NCI-H226 (cell line): Measurements from ENCODE around the gene ANXA2R.
A peak's percentile ranks its signal among the peaks of the same experiment; 100 is the strongest.

ENCODE experiments used
- DNase-seq: peaks from one replicate; pipeline ENCODE4 v3.0.0-alpha.2; 2015

ANXA2R gene

DNA sequence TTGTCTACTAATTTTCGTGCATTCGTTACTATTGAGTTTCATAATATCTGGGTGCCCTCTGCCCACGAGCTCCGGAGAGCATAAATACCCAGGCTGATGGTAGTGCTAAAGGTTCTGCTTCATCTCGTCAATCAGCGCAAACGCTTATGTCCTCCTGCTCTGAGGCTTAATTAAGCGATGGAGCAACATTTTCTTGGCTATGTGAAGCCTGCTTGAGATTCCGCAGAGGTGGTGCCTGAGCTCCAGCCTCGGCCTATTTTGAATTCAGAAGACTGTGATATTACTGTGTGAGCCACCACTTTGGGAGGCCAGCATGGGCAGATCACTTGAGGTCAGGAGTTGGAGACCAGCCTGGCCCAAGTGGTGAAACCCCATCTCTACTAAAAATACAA is 44.8 kb downstream of the ANXA2R start:
- DNase-seq, result no peak

DNA sequence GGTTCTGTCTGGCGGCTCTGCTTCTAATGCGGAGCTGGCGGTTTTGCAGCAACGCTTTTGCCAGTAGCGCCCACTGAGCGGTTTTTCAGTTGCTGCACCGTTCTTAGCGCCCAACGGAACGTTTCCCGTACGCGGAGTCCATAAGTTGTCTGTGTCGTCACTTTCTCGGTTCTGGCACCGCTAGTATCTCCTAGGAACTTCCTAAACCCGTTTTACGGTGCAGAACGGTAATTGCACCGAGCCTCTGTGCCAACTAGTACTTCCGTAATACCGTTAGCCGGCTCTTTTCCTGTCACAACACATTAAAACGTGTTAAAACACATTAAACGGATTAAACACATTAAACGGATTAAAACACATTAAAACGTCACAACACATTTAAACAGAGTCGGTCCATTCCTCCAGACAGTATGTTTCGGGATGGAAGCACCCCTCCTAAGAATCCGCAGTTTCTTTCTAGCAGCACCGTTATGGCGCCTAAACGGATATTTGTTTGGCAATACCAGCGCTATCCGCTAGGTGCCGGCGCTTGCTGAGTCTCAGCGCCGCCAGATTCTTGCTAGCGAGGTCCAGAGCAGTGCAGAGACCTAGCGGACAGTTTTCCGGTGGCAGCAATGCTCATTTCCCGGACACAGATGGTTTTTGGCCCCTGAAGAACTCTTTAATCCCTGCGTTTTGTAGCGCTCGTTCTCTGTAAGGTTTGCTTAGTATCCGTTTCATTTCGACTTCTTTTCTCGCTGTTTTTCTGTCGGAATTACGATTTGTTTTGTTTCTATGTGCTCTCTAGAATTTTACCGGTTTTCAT is 45.4 kb downstream of the ANXA2R start:
- peak; percentile 51 for DNase-seq

DNA sequence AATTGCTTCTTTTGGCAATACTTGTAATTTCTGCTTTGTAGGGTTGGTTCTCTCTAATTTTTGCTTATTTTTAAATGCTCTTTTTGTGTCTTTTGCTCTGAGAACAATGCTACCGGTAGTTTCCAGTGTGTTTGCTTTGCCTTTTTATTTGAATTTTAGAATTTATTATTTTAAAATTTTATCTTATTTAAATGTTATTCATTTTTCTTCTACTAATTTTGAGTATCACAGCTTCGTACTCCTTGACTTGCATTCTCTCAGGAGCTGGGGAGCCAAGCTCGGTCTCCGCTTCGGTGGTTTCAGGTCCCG is 45.9 kb downstream of the ANXA2R start:
- DNase-seq, result no peak

DNA sequence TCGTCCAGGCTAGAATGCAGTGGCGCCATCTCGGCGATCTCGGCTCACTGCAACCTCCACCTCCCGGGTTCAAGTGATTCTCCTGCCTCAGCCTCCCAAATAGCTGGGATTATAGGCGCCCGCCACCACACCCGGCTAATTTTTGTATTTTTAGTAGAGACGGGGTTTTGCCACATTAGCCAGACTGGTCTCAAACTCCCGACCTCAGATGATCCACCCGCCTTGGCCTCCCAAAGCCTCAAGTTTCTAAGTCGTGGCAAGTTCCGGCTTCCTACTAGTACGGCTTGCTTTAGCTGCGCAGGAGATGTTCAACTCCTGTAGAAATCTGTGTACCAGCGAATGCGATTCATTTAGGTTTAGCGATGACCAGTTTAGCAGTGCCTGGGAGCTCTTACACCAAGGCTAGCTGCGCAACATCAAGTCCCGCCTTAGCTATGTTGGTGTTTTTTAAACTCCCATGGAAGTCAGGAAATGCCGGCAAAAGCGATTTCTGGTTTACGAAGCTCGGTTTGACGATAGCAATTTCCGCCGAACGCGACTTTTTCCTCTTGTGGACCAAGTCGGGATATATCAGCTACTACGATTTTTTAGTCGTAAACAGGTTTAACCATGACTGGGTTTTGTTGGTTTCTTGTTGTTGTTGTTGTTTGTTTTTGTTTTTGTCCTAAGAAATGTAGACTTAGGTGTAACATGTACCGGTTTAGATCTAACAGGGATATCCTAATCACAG is 46.4 kb downstream of the ANXA2R start:
- DNase-seq, result no peak

DNA sequence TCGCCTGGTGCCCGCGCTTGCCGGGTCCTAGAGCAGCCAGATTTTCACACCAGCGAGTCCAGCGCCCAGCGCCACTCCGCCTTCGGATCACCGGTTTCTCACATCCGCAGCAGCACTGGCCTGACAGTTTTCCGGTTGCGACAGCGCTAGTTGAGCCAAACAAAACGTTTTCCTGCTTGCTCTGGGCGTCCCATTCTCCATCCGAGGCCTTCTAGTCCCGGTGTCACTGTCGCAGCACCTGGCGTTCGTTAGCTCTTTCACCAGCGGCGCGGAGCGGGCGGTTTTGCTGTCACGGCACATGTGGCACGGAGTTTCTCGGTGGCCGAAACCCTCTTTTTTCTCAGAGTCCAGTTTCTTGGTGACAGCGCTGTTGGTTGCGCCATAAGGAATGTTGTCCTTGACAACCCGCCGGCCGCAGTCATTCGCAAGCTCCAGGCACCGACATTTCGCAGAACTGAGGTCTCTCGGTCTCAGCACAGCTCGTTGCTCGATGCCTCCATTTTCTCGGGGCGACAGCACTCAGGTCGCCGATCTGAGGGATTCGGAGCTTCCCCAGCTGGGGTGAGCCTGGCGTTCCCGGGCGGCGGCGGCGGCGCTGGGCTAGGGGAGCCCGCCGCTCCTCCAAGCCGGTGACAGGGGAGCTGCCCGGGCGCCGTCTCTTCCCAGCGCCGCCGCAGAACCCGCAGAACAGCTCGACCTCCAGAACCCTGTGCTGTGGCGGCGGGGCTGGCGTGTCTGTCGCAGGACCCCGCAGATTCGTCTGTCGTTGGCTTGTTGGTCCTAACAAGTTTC is 47.8 kb downstream of the ANXA2R start:
- DNase-seq, result no peak

DNA sequence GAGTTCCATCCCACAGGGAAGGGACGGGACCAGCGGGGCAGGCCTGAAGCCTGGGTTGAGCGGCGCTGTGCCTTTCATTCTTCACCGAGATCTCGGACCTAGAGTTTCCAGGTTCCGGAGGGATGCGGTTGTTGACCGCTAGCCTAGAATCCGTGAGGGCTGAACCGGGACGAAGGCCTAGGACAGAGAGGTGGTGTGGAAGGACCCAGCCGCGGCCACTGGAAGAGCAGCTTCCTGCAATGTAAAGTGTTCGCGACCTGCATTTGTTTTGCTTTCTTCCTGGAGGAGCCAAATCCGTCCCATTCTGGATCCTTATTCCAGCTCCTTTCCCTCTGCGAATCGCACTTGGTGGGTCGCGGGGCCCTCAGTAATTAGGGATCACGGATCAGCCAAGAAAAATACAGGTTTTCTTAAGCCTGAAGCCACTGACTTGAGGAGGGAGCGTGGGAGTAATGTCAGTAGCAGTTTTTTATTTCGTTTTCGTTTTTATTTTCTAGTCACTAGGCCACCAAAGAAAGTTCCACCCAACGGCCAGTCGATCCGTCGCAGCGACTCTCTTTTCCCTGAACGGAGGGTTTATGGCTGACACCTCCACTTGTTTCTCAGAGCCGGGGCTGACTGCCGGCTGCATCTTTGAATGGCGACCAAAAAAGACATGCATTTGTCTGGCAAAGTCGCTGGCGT is 48.6 kb downstream of the ANXA2R start:
- DNase-seq, result no peak

DNA sequence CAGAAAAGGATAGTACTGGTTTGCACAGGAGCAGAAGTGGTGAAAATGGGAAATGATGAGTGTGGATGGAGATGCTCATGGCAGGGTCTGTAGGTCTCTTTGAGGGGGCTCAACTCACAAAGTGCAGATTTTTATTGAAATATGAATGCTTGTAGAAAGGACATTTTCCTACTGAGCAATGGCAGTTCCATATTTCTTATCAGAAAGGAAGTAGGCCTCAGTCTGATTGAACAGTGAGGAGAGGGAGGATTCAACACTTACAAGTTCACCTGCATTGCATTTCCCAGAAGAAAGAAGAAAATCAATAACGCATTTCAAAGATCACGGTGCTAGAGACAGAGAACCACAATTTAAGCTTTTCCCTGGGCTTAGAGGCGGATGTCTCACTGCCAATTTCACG is 49.2 kb downstream of the ANXA2R start:
- no peak for DNase-seq
